ENCODE results near the gene SGK2. TPM values are rescaled to one million over a fixed set of nuclear protein-coding genes. Genes with fewer than 3 reads are reported as not detected.
"Not testable (repeated sequence)": the region's sequence is repeated elsewhere in the genome, so short reads cannot be mapped to it uniquely, and the experiment has no call there.

Gene SGK2
- total RNA-seq, 2 donors from 2014 or later, result 80.2 to 82.3 TPM

DNA sequence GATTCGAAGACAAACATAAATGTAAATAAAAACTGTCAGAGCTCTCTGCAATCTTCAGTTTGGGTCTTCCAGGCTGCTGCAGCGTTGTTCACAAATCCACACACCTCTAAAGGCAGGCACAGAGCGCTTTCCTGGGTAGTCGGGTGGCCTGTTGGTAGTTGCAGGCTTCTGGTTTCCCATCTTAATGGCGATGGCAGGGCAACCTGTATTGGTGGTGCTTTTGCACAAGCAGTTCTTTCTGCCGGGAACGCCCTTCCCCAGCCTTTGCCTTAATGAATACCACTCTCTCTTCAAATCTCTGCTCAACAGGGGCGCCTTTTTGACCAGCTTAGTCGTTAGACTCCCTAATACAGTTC is 31.2 kb downstream of the SGK2 start:
- Histone ChIP-seq H3K4me1 (peaks cover 3% of the 10 kb centered on the region), H3K36me3 (no peaks in the 10 kb centered on the region), H3K27ac (peak overlapping the region; percentile 65), H3K9ac (ENCODE audit: low read depth in 2 of 2, low read length in 2 of 2) (peak overlapping the region; percentile 72 to 81), H3K9me3 (no peaks in the 10 kb centered on the region), H3K27me3 (no peaks in the 10 kb centered on the region), H3K4me3 (peak overlapping the region; percentile 95)
- TF ChIP-seq, protein P1, sequence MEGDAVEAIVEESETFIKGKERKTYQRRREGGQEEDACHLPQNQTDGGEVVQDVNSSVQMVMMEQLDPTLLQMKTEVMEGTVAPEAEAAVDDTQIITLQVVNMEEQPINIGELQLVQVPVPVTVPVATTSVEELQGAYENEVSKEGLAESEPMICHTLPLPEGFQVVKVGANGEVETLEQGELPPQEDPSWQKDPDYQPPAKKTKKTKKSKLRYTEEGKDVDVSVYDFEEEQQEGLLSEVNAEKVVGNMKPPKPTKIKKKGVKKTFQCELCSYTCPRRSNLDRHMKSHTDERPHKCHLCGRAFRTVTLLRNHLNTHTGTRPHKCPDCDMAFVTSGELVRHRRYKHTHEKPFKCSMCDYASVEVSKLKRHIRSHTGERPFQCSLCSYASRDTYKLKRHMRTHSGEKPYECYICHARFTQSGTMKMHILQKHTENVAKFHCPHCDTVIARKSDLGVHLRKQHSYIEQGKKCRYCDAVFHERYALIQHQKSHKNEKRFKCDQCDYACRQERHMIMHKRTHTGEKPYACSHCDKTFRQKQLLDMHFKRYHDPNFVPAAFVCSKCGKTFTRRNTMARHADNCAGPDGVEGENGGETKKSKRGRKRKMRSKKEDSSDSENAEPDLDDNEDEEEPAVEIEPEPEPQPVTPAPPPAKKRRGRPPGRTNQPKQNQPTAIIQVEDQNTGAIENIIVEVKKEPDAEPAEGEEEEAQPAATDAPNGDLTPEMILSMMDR (IDR thresholded peaks at IDR 0.05), result no peak
- intact Hi-C loops (cut with DNase I), result no loop called here
- peak; percentile 25 for DNase-seq

DNA sequence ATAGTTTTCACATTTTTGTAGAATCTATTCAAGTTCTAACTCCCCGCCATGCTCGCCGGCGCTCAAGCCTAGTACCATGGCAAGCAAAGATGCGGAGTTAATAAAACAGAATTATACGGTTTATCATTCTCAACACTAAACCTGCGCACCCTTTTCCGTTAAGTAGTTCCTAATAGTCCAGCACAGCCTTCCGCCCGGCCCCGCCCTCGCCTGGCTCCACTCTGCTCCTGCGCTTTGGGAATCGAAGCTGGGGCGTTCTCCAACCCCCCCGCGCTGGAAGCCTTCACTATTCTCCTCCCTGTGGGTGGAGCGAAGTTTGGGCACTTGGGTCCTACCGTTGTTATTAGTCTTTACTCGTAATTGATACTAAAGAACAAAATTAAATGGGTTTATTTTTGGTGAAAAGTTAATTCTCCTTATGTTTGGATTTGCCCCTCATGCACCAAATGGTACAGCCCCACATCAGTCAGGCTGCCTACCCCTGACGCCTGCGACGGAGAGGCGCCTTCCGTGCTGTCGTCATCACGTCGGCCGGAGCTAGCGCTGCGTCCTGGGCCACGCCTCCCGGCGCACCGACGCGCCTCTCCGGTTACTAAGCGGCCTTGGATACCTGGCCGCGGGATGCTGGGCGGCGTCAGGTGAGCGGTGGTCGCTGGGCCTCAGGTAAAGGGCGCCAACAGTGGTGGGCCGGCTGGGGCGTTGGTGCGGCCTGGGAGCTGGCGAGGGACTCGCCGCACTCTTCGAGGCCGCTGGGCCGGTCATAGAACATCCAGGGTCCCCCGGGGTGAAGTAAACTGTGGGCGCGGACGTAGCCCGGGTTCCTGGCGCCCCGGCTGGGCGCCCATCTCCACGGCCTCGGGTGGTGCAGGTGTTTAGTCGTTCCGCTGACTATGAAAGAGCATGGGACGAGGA is 31.8 kb downstream of the SGK2 start, which contains the start of gene IFT52:
IFT52 (plus strand) TSS at position 546 of the 912 bp plus-strand sequence. CDS start 3,762 bp downstream, outside the sequence.
- Histone ChIP-seq H3K27me3 (no peaks in the 10 kb centered on the region), H3K9me3 (no peaks in the 10 kb centered on the region), H3K9ac (ENCODE audit: low read depth in 2 of 2, low read length in 2 of 2) (peak within 1 kb of the TSS; percentile 72 to 81), H3K4me1 (peaks cover 3% of the 10 kb centered on the region), H3K36me3 (no peaks in the 10 kb centered on the region), H3K27ac (peak within 1 kb of the TSS; percentile 65), H3K4me3 (peak within 1 kb of the TSS; percentile 95)
- TF ChIP-seq, protein P1 (IDR thresholded peaks at IDR 0.05), result no peak
- DNase-seq, result peak; percentile 96
- intact Hi-C loops (cut with DNase I), result no loop called here

DNA sequence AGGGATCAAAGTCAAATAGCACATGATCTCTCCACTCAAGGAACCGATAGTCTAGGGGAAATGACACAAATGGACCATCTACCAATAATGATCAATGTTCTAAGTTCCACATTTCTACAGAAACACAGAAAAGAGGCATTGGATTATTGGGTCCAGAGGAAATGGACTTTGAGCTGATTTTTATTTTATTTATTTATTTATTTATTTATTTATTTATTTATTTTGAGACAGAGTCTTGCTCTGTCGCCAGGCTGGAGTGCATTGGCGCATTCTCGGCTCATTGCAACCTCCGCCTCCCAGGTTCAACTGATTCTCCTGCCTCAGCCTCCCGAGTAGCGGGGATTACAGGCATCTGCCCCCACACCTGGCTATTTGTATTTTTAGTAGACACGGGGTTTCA is 43.1 kb downstream of the SGK2 start:
- H3K36me3 ChIP-seq; H3K27ac ChIP-seq; H3K9ac ChIP-seq (ENCODE audit: low read depth in 2 of 2, low read length in 2 of 2); DNase-seq; H3K27me3 ChIP-seq; H3K4me1 ChIP-seq; intact Hi-C loops (cut with DNase I); H3K9me3 ChIP-seq; H3K4me3 ChIP-seq: not testable (repeated sequence)

DNA sequence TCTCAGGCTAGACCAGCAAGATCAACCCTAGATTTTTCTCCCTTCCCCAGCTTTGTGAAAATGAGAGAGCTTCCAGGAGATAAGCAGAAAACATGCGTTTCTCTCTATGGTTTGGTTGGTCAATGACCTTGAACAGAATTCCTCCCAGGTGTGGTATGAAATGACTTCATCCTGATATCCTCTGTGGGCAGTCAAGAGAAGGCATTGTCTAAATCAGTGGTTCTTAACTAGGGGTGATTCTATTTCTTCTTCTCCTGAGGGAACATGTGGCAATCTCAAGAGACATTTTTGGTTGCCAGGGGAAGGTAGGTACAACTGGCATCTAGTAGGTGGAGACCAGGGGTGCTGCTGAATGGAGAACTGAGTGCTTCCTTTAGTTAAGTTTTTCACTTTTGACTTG is 44.3 kb downstream of the SGK2 start:
- H3K36me3 ChIP-seq, result peaks cover 8% of the 10 kb centered on the region
- H3K9ac ChIP-seq (ENCODE audit: low read depth in 2 of 2, low read length in 2 of 2), result no peak overlapping the region
- no peaks in the 10 kb centered on the region for H3K9me3 ChIP-seq
- intact Hi-C loops (cut with DNase I), result no loop called here
- TF ChIP-seq, protein P1 (IDR thresholded peaks at IDR 0.05), result no peak
- H3K4me3 ChIP-seq, result no peak overlapping the region
- no peaks in the 10 kb centered on the region for H3K27me3 ChIP-seq
- no peak overlapping the region for H3K27ac ChIP-seq
- H3K4me1 ChIP-seq, result no peaks in the 10 kb centered on the region
- no peak for DNase-seq

DNA sequence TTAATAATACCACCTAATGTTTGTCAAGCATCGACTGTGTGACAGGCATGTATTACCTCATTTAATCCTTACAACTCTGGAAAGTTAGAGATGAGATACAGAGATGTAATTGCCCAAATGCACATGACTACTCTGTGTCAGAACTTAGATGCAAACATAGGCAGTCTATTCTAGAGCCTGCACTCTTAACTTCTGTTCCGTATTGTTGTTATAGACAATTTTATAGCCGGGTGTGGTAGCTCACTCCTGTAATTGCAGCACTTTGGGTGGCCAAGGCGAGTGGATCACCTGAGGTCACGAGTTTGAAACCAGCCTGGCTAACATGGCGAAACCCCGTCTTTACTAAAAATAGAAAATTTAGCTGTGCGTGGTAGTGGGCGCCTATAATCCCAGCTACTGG is 46.9 kb downstream of the SGK2 start:
- peaks cover 8% of the 10 kb centered on the region for H3K36me3 ChIP-seq
- H3K9ac ChIP-seq (ENCODE audit: low read depth in 2 of 2, low read length in 2 of 2), result no peak overlapping the region
- no peak overlapping the region for H3K27ac ChIP-seq
- H3K4me1 ChIP-seq, result no peaks in the 10 kb centered on the region
- TF ChIP-seq, protein P1 (IDR thresholded peaks at IDR 0.05), result no peak
- no peaks in the 10 kb centered on the region for H3K27me3 ChIP-seq
- no peak overlapping the region for H3K4me3 ChIP-seq
- no peak for DNase-seq
- no peaks in the 10 kb centered on the region for H3K9me3 ChIP-seq
- intact Hi-C loops (cut with DNase I), result no loop called here

DNA sequence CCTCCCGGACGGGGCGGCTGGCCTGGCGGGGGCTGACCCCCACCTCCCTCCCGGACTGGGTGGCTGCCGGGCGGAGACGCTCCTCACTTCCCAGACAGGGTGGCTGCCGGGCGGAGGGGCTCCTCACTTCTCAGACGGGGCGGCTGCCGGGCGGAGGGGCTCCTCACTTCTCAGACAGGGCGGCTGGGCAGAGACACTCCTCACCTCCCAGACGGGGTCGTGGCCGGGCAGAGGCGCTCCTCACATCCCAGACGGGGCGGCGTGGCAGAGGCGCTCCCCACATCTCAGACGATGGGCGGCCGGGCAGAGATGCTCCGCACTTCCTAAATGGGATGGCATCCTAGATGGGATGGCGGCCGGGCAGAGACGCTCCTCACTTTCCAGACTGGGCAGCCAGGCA is 48.5 kb downstream of the SGK2 start:
- DNase-seq; intact Hi-C loops (cut with DNase I); H3K27me3 ChIP-seq; H3K4me3 ChIP-seq; H3K9me3 ChIP-seq; H3K27ac ChIP-seq; H3K36me3 ChIP-seq; H3K4me1 ChIP-seq; H3K9ac ChIP-seq (ENCODE audit: low read depth in 2 of 2, low read length in 2 of 2): not testable (repeated sequence)
